GM21786 (cell line): ENCODE data around the gene UGT1A6.

Source experiments
- ATAC-seq: cut with Tn5 transposase; IDR thresholded peaks from one replicate; pipeline ENCODE4 v1.9.1; 2021; ENCODE audit not compliant: unreplicated experiment

The UGT1A6 gene

DNA sequence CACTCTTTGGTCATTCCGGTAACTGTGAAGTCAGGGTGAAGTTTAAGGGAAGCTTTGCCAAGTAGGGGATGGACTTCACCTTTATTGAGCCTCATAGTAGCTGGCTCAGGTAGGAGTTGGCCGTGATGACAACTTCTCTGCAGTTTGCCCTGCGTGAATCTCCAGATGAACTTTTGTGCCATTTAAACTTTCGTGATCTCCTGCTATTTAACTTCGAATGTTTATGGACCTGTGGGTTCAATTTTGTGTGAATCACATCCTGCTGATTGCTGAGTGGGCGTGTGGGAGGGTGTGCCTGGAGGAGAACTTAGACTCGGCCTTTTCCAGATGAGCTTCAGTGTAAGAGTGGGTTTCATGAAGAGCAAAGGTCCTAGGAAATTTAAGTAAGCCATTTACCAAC, 71.6 kb downstream of the UGT1A6 start:
- ATAC-seq, result no peak

- no peak for ATAC-seq
These were observed 72.1 kb downstream of the UGT1A6 start for GRCh38 chr2:233764761-233765160.

GRCh38 chr2:233766416-233766815, 73.7 kb downstream of the UGT1A6 start:
- ATAC-seq, result no peak

- ATAC-seq, result no peak
These were observed 75.4 kb downstream of the UGT1A6 start for GRCh38 chr2:233768076-233768475.

GRCh38 chr2:233769260-233769659, 76.6 kb downstream of the UGT1A6 start:
- ATAC-seq, result no peak

DNA sequence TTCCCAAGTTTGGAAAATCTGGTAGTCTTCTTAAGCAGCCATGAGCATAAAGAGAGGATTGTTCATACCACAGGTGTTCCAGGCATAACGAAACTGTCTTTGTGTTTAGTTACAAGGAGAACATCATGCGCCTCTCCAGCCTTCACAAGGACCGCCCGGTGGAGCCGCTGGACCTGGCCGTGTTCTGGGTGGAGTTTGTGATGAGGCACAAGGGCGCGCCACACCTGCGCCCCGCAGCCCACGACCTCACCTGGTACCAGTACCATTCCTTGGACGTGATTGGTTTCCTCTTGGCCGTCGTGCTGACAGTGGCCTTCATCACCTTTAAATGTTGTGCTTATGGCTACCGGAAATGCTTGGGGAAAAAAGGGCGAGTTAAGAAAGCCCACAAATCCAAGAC, 79.5 kb downstream of the UGT1A6 start:
- no peak for ATAC-seq

GRCh38 chr2:233772583-233772982, 79.9 kb downstream of the UGT1A6 start:
- ATAC-seq, result no peak

GRCh38 chr2:233773854-233774253, 81.2 kb downstream of the UGT1A6 start:
- ATAC-seq, result no peak

DNA sequence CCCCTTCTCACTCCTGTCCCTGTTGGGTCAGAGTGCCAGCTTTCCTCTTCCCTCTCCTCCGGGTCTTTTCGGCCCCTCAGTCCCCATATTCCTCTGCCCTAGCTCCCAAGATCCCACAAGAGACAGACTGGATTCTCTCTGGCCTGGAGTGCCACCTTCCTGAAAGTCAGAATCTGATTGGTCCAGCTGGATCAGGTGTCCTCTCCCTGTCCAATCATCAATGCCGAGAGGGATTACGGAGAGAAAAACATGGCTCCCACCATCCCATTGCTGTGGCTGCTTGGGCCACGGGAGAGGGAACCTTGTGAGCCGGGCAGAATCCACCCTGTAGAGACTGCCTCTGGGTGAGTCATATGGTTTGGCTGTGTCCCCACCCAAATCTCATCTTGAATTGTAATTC, 82.7 kb downstream of the UGT1A6 start:
- no peak for ATAC-seq

DNA sequence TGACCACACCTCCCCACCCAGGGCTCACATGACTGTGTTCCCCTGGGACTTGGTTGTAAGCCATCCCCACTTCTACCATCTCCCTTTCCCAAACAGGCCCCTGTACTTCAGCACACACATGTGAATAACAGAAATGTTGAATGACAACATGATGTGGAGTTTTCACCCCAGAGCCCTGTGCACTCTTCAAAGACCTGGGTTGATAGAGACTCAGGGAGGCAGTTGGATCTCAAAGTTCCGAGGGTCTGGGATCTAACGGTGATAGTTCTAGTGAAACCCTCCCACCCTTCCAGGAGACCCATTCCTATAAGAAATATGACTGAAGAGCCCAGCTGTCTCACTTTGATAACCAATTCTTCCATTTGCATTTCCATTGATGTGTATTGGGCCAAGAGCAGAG, 85.3 kb downstream of the UGT1A6 start, which contains the start of gene MROH2A:
MROH2A (plus strand) TSS at position 301 of the 400 bp plus-strand sequence. CDS start 1,029 bp downstream, outside the sequence.
- no peak for ATAC-seq

- no peak for ATAC-seq
These were observed 87.0 kb downstream of the UGT1A6 start for GRCh38 chr2:233779722-233780121.

GRCh38 chr2:233780771-233781170, 88.1 kb downstream of the UGT1A6 start:
- no peak for ATAC-seq

DNA sequence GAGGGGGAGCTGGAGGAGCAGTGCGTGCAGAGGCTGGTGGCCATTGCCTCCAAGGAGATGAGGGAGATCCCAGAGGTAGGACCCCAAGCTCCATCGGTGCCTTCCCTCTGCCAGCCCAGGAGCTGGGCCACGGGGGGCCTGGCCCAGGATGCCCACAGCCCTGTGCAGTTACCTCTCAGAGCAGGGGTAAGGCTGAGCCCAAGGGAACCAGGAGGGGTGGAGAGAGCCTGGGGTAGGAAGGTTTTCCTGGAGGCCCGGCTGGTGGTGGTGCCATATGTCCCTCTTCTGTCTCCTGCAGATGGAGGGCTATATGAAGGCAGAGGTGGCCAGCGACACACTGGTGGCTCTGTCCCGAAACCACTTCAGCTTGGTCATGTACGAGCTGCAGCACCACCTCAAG, 96.9 kb downstream of the UGT1A6 start:
- no peak for ATAC-seq

- no peak for ATAC-seq
These were observed 98.6 kb downstream of the UGT1A6 start for GRCh38 chr2:233791151-233791882.

DNA sequence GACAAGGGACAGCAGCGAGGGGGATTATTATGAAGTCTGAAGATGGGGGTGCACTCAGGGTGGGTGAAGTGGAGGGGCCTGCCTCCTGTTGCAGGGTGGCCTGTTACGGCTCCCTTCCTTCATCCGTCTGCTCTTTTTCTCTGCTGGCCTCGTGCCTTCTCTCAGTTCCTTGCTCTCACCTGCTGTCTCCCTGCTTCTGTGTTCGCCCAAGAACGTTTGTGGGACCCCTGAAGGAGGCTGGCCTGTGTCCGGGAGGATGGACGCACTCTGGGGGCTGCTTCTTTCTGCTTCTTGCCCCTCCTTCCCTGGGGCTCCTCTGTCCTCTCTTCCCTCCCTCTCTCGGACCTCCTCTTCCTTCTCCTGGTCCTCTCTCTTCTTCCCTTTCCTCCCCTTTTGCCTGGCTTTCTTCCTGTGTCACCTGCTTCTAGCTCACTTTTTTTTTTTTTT, 99.2 kb downstream of the UGT1A6 start:
- no peak for ATAC-seq

DNA sequence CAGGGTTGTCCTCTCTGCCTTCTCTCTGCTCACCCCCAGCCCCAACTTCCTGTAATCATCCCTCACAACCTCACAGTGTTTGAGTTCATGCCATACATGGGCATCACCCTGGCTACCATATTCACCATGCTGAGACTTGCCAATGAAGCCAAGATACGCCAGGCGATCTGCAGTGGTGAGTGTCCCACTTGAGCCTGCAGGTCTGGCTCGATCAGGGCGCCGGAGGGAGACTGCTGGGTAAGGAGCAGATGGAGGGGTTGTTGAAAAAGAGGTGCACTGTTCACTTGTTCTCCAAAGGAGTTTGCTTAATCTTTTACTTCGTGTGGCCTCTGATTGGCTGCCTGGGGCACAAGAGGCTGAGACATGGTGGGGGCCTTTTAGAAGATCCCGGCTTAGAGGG, 100.0 kb downstream of the UGT1A6 start:
- ATAC-seq, result no peak

DNA sequence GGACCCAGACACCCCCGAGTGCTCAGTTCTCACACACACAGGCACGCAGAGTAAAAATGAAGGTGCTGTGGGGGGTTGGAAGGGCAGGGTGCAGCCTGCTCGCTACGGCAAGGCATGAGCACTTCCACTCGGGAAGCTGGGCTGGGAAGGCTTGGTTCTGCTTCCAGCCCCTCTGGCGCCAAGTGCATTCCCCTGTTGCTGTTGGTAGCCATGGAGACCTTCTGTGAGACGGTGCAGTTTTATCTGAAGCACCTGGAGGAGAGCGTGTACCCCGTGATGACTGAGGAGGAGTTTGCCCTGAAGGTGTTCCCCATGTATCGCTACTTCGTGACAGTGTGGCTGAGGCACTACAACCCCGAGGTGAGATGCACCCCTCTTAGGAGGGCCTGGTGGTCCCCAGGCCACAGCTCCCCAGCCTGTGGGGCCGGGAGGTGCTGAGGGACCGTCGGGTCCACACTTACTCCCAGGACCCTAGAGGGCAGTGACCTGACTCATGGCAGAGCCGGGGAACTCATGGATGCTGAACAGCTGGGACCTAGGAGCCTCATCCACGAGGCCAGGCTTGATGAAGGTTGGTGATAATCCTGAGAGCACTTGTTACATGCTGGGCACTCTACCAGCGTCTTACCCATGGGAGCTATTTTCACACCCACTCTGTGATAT, 100.9 kb downstream of the UGT1A6 start:
- no peak for ATAC-seq

DNA sequence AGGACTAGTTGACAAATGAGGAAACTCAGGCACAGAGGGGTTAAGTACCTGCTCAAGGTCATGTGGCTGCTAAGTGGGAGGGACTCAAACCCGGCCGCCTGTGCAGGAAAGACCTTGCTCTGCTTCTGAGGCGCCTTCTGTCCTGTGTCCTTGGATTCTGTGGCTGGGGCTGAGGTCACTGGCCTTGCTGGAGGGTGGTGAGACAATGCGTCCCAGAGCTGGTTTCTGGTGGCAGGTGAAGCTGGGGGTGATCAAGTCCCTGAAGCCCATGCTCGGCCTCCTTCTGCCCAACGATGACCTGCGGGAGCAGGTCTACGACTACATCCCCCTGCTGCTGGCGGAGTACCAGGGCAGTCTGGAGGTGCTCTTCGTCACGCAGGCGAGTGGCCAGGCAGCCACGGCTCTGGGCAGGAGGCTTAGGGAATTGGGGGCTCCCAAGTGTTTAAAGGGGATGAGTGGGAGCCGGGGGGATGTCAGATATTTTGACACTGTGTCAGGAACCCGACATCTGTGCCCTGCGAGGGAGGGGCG, 101.5 kb downstream of the UGT1A6 start:
- no peak for ATAC-seq

- ATAC-seq, result no peak
These were observed 103.1 kb downstream of the UGT1A6 start for GRCh38 chr2:233795735-233796171.

DNA sequence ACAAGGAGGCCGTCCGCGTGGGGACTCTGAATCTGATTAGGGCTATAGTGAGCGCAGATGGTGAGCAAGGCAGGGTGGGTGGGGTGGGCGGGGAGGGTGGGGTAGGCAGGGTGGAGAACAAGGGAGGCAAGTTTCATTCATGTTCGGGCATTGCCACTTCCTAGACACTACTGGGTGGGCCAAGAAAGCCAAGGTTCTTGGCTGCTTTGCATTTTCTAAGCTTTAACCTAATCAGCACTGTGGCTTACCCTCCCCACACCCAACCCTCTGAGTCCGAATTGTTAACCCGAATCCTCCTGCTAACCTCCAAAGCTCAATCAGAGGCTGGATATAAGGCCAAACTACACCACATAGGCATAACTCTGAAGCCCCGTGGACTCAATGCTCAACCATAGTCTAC, 103.6 kb downstream of the UGT1A6 start:
- ATAC-seq, result no peak

DNA sequence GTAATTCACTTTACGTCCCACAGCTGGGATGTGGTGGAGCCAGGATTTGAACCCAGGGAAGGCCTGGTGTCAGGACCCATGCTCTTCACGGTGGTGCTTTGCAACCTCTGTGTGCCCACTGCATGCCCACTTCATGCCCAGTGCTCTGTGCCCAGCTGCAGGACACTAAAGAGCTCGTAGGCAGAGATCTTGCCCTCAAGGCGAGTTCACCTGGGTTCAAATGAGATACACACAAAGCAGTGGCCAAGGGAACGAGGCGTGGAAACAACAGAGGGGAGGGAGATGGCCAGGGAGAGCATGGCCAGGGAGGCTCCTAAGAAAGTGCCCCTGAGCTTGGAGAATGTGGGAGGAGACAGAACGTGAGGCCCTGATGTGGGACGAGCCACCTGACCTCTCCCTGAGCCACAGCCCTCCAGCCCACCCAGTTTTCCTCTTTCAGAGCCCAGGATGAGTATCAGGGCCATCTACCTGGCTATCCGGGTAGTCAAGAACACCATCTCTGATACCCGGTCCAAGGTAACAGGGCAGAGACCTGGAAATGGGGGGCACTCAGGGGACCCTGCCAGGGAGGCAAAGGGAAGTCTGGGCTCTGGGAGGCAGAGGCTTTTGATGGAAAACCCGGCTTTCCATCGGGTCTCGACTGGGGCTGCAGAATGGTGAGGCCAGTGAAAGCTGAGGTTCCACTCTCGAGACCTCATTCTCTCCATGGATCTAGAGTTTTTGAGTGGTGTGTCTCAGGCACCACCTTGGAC, 105.8 kb downstream of the UGT1A6 start:
- no peak for ATAC-seq
